IMR-90 (cell line): ENCODE results near the gene PMIS2. TPM values are rescaled to one million over a fixed set of nuclear protein-coding genes. Genes with fewer than 3 reads are reported as not detected.
A peak's percentile ranks its signal among the peaks of the same experiment; 100 is the strongest.

Experiments used
- ATAC-seq: fragments of 200-7000 bp; cut with Tn5 transposase; 2 replicates; pipeline ENCODE4 v1.9.1; 2020; ENCODE audit warnings: low read depth, mild to moderate bottlenecking, moderate library complexity
- BruUV-seq: library from RNA; stranded (reverse); fragments of 400-500 nt; replicated peaks from 2 replicates; lab custom pipeline; 2021; lab: Mats Ljungman, UMichigan
- CTCF ChIA-PET: fragments of 300-600 bp; formaldehyde crosslinking; extraction: SDS; loops from one replicate; lab custom pipeline; 2021; ENCODE audit warnings: antibody characterized with exemption; lab: Yijun Ruan, JAX
- POLR2A ChIA-PET: fragments of 300-600 bp; sonication (Branson Sonifier 250); formaldehyde crosslinking; loops from one replicate; lab custom pipeline; 2022; ENCODE audit warnings: antibody characterized with exemption; ENCODE audit not compliant: unreplicated experiment; lab: Charles Lee
- DNase-seq: peaks from one replicate; pipeline ENCODE4 v3.0.0; 2013
- H2AFZ ChIP-seq: replicated peaks from 2 replicates; pipeline ENCODE3; 2013; ENCODE audit warnings: low read length, mild to moderate bottlenecking; ENCODE audit not compliant: poor library complexity
- H2AK5ac ChIP-seq: 2 replicates; pipeline ENCODE4 v1.6.1; 2013; ENCODE audit warnings: low read depth, low read length, inconsistent platforms
- H2AK9ac ChIP-seq: replicated peaks from 2 replicates; pipeline ENCODE3; 2013; ENCODE audit warnings: mild to moderate bottlenecking, low read depth, low read length, moderate library complexity; ENCODE audit not compliant: poor library complexity
- H2BK120ac ChIP-seq: 2 replicates; pipeline ENCODE4 v1.6.1; 2013; ENCODE audit warnings: low read depth, low read length, inconsistent platforms
- H2BK15ac ChIP-seq: 3 replicates; pipeline ENCODE4 v1.6.1; 2013; ENCODE audit warnings: low read depth, low read length, inconsistent platforms
- H2BK20ac ChIP-seq: 2 replicates; pipeline ENCODE4 v1.6.1; 2013; ENCODE audit warnings: low read depth, mild to moderate bottlenecking, inconsistent platforms, low read length, moderate library complexity
- H2BK5ac ChIP-seq: 2 replicates; pipeline ENCODE4 v1.6.1; 2013; ENCODE audit warnings: mild to moderate bottlenecking, low read depth, low read length, inconsistent platforms; ENCODE audit not compliant: poor library complexity, severe bottlenecking
- H3K14ac ChIP-seq: replicated peaks from 2 replicates; pipeline ENCODE4 v1.6.1; 2013; ENCODE audit warnings: low read depth, low read length, inconsistent platforms
- H3K18ac ChIP-seq: 2 replicates; pipeline ENCODE4 v1.6.1; 2013; ENCODE audit warnings: low read depth, low read length, control low read depth
- H3K23ac ChIP-seq: 2 replicates; pipeline ENCODE4 v1.6.1; 2013; ENCODE audit warnings: low read depth, low read length, inconsistent platforms
- H3K27ac ChIP-seq: 2 replicates; pipeline ENCODE4 v1.5.1; 2013; ENCODE audit warnings: mild to moderate bottlenecking, control low read depth, low read length; ENCODE audit not compliant: insufficient read depth
- H3K27me3 ChIP-seq: 2 replicates; pipeline ENCODE4 v1.6.1; 2013; ENCODE audit warnings: low read length; ENCODE audit not compliant: control insufficient read depth, insufficient read depth
- H3K36me3 ChIP-seq: 2 replicates; pipeline ENCODE4 v1.6.1; 2013; ENCODE audit warnings: low read length, mixed read lengths; ENCODE audit not compliant: control insufficient read depth, insufficient read depth
- H3K4ac ChIP-seq: 2 replicates; pipeline ENCODE4 v1.6.1; 2013; ENCODE audit warnings: low read depth, low read length, inconsistent platforms
- H3K4me1 ChIP-seq: 2 replicates; pipeline ENCODE4 v1.6.1; 2013; ENCODE audit warnings: low read length, mixed read lengths; ENCODE audit not compliant: control insufficient read depth, insufficient read depth
- H3K4me2 ChIP-seq: 2 replicates; pipeline ENCODE4 v1.6.1; 2013; ENCODE audit warnings: low read depth, mild to moderate bottlenecking, control low read depth, low read length, moderate library complexity
- H3K4me3 ChIP-seq: 2 replicates; pipeline ENCODE4 v1.5.1; 2013; ENCODE audit warnings: low read depth, mild to moderate bottlenecking, control low read depth, low read length, moderate library complexity; ENCODE audit not compliant: insufficient read depth
- H3K56ac ChIP-seq: 2 replicates; pipeline ENCODE4 v1.6.1; 2013; ENCODE audit warnings: low read length, inconsistent platforms; ENCODE audit not compliant: insufficient read depth; ENCODE audit errors: extremely low read depth
- H3K79me1 ChIP-seq, 2 experiments: 2 replicates each; pipeline ENCODE4 v1.6.1; 2013; ENCODE audit warnings: low read length in 2 of 2, inconsistent platforms in 1 of 2, low read depth in 1 of 2
- H3K9ac ChIP-seq: 2 replicates; pipeline ENCODE4 v1.6.1; 2013; ENCODE audit warnings: low read depth, low read length, control low read depth
- H3K9me1 ChIP-seq: 2 replicates; pipeline ENCODE4 v1.6.1; 2013; ENCODE audit warnings: low read length, inconsistent platforms; ENCODE audit not compliant: insufficient read depth
- H3K9me3 ChIP-seq: 2 replicates; pipeline ENCODE4 v1.6.1; 2013; ENCODE audit warnings: low read length; ENCODE audit not compliant: control insufficient read depth, insufficient read depth
- H4K20me1 ChIP-seq: 2 replicates; pipeline ENCODE4 v1.6.1; 2013; ENCODE audit warnings: low read length, inconsistent platforms; ENCODE audit not compliant: insufficient read depth
- H4K5ac ChIP-seq: 2 replicates; pipeline ENCODE4 v1.6.1; 2013; ENCODE audit warnings: mild to moderate bottlenecking, low read depth, low read length, control low read depth
- H4K8ac ChIP-seq, 2 experiments: 2 replicates each; pipeline ENCODE4 v1.6.1; 2013; ENCODE audit warnings: low read depth in 2 of 2, low read length in 2 of 2, control low read depth in 1 of 2, inconsistent platforms in 1 of 2
- H4K91ac ChIP-seq: 2 replicates; pipeline ENCODE4 v1.6.1; 2013; ENCODE audit warnings: low read depth, low read length, inconsistent platforms; ENCODE audit not compliant: insufficient read depth
- CTCF ChIP-seq: conservative IDR thresholded peaks from 2 replicates; pipeline ENCODE4 v1.5.1; 2012; ENCODE audit warnings: mild to moderate bottlenecking, low read depth, low read length, improper control_type of control experiment
- ELK1 ChIP-seq: fragments of 150-350 bp; IDR thresholded peaks from 2 replicates; pipeline ENCODE4 v1.6.1; 2016; ENCODE audit warnings: low read depth, mild to moderate bottlenecking, low read length, moderate library complexity, borderline replicate concordance
- FOS ChIP-seq: fragments of 150-350 bp; IDR thresholded peaks from 2 replicates; pipeline ENCODE4 v1.6.1; 2016; ENCODE audit warnings: low read depth, low read length
- MXI1 ChIP-seq: IDR thresholded peaks from 2 replicates; pipeline ENCODE4 v1.6.1; 2012; ENCODE audit warnings: low read depth, mild to moderate bottlenecking, low read length, moderate library complexity, borderline replicate concordance
- NFE2L2 ChIP-seq: fragments of 150-350 bp; IDR thresholded peaks from 2 replicates; pipeline ENCODE4 v1.6.1; 2016; ENCODE audit warnings: low read depth, mild to moderate bottlenecking, low read length
- POLR2A ChIP-seq: IDR thresholded peaks from 2 replicates; pipeline ENCODE4 v1.6.1; 2012; ENCODE audit warnings: mild to moderate bottlenecking, low read depth, low read length
- RAD21 ChIP-seq: IDR thresholded peaks from 2 replicates; pipeline ENCODE4 v1.6.1; 2012; ENCODE audit warnings: low read length, improper control_type of control experiment
- RFX5 ChIP-seq: IDR thresholded peaks from 2 replicates; pipeline ENCODE4 v1.8.0; 2012; ENCODE audit warnings: low read depth, mild to moderate bottlenecking, low read length, moderate library complexity
- SMC3 ChIP-seq: fragments of 150-350 bp; IDR thresholded peaks from 2 replicates; pipeline ENCODE4 v1.6.1; 2016; ENCODE audit warnings: low read depth, mild to moderate bottlenecking, antibody characterized with exemption, low read length, moderate library complexity
- USF2 ChIP-seq: fragments of 150-350 bp; IDR thresholded peaks from 2 replicates; pipeline ENCODE4 v1.6.1; 2017; ENCODE audit warnings: mild to moderate bottlenecking, antibody characterized with exemption, low read length, low read depth
- WGBS, 2 experiments: methylation state at CpG; one replicate each; pipeline versions ENCODE4 v1.1.5 to v1.1.7; 2013; ENCODE audit warnings: missing lambda C conversion rate in 2 of 2; ENCODE audit not compliant: insufficient read length in 1 of 2; ENCODE audit errors: extremely low coverage in 2 of 2; 5-methylcytosine and 5-hydroxymethylcytosine counted together
- dilution Hi-C: fragments of 300-500 bp; cut with HindIII; formaldehyde crosslinking; loops from one replicate; pipeline ENCODE4 v1.14.3; 2018; ENCODE audit warnings: low sequenced_read_pairs; ENCODE audit not compliant: unreplicated experiment
- in situ Hi-C: fragments of 300-500 bp; cut with MboI; formaldehyde crosslinking; loops from 3 replicates; pipeline ENCODE4 v1.14.3; 2019; ENCODE audit warnings: low sequenced_read_pairs, inconsistent platforms, mixed read lengths
- intact Hi-C: fragments of 100-400 bp; cut with micrococcal nuclease; formaldehyde crosslinking; loops from 2 replicates; pipeline ENCODE4 v1.10.0; 2022
- polyA plus RNA-seq, 3 experiments: library from polyadenylated mRNA; depleted of rRNA; stranded (reverse); fragments of >200 nt; gene quantifications; 2 replicates each; pipeline ENCODE4 v1.2.3, GENCODE V29; 2012; ENCODE audit warnings: low replicate concordance in 1 of 3
- total RNA-seq: library from RNA; depleted of rRNA; stranded (reverse); fragments of >200 nt; gene quantifications from 2 replicates; pipeline ENCODE4 v1.2.3, GENCODE V29; 2012

PMIS2 gene
- total and polyA plus RNA-seq, 2 of the 4 experiments (the other 2 are of a cell fraction) = not detected

GRCh38 chr19:35555301-35556005, 30.5 kb upstream of the PMIS2 start:
- Histone ChIP-seq H3K79me1 (no peaks in the 10 kb centered on the region), H2AFZ (peak overlapping the region; percentile 23), H2BK5ac (no peak overlapping the region), H3K9me3 (no peaks in the 10 kb centered on the region), H2AK9ac (no peak overlapping the region), H4K5ac (no peak overlapping the region), H4K91ac (no peak overlapping the region), H2BK120ac (no peak overlapping the region), H3K14ac (no peak overlapping the region), H3K18ac (no peak overlapping the region), H3K9me1 (0 out of 2 replicates have a peak, but pooled peaks cover 3% of the 10 kb centered on the region), H2BK20ac (no peak overlapping the region), H3K4me1 (no peaks in the 10 kb centered on the region), H3K23ac (no peak overlapping the region; the same call in 1 of the 2 replicates), H3K9ac (no peak overlapping the region), H2BK15ac (no peak overlapping the region), H2AK5ac (no peak overlapping the region), H3K56ac (no peak overlapping the region), H4K20me1 (no peaks in the 10 kb centered on the region), H3K4ac (no peak overlapping the region), H3K27me3 (peaks cover 37% of the 10 kb centered on the region), H3K36me3 (peaks cover 2% of the 10 kb centered on the region; the same call in 1 of the 2 replicates), H4K8ac (no peak overlapping the region), H3K27ac (no peak overlapping the region), H3K4me3 (no peak overlapping the region), H3K4me2 (no peak overlapping the region)
- no TSS peak for BruUV-seq
- intact Hi-C loops (no loop called here), dilution Hi-C loops (no loop called here), in situ Hi-C loops (no loop called here)
- peak; percentile 35 for DNase-seq
- ChIA-PET CTCF (no interaction called here), POLR2A (no interaction called here)
- TF ChIP-seq RFX5 (no peak), SMC3 (peak; percentile 17; the same call in 1 of the 2 replicates), CTCF (peak; percentile 39; the same call in 1 of the 2 replicates), FOS (no peak), USF2 (no peak), POLR2A (no peak), ELK1 (no peak), NFE2L2 (no peak), MXI1 (no peak), RAD21 (peak; percentile 50)
- 70% methylated on average over 15 of the region's 30 CpGs; no CpG with 5 or more reads in 1 of the 2 experiments for WGBS, 2 experiments
- no peak for ATAC-seq
